DND-41 (cell line): ENCODE measurements around the gene ZSCAN1.

Experiments used
- CTCF ChIP-seq: IDR thresholded peaks from 2 replicates; pipeline ENCODE4 v1.5.1; 2012; ENCODE audit warnings: borderline replicate concordance, low read length, moderate library complexity, mild to moderate bottlenecking; ENCODE audit not compliant: poor library complexity, severe bottlenecking; ENCODE audit errors: extremely low read depth
- EZH2 ChIP-seq: IDR thresholded peaks from 3 replicates; pipeline ENCODE4 v1.6.1; 2012; ENCODE audit warnings: borderline replicate concordance, low read depth, mild to moderate bottlenecking, moderate library complexity, low read length, inconsistent platforms; ENCODE audit not compliant: severe bottlenecking

GRCh38 chr19:58083021-58083420 lies 49.2 kb downstream of the ZSCAN1 start:
- TF ChIP-seq EZH2 (no peak), CTCF (no peak)
